Measurements from ENCODE around the gene C2orf42. TPM values are rescaled to one million over a fixed set of nuclear protein-coding genes. Genes with fewer than 3 reads are reported as not detected.

C2orf42 gene
- total and polyA plus RNA-seq, 10 of the 15 experiments (the other 5 are each of a cell fraction or from before 2014, with no cell fraction given), result 5.5 to 19.8 (median 11.5) TPM

- Histone ChIP-seq H3K27ac (ENCODE audit: control insufficient read depth, insufficient read depth) (no peak overlapping the region; the same call in 1 of the 2 replicates), H3K9me3 (replicated peaks; ENCODE audit: control insufficient read depth, insufficient read depth, low read length) (no peaks in the 10 kb centered on the region), H3K4me2 (ENCODE audit: control insufficient read depth, insufficient read depth) (no peak overlapping the region), H3K27me3 (replicated peaks in 1 of 2; ENCODE audit: control insufficient read depth in 2 of 2, insufficient read depth in 2 of 2, low read length in 1 of 2) (no peaks in the 10 kb centered on the region), H3K9ac (ENCODE audit: control insufficient read depth, insufficient read depth, low read length) (no peak overlapping the region), H2AFZ (ENCODE audit: control insufficient read depth, low read depth, low read length) (peak overlapping the region; percentile 42), H3K79me2 (ENCODE audit: control insufficient read depth, insufficient read depth, low read length) (no peaks in the 10 kb centered on the region), H3K4me3 (no peak overlapping the region), H4K20me1 (ENCODE audit: control insufficient read depth, insufficient read depth) (no peaks in the 10 kb centered on the region), H3K36me3 (ENCODE audit: control insufficient read depth in 2 of 2, insufficient read depth in 2 of 2, low read length in 1 of 2) (no peaks in the 10 kb centered on the region), H3K4me1 (ENCODE audit: control insufficient read depth, insufficient read depth, low read length) (peaks cover 21% of the 10 kb centered on the region)
- ATAC-seq, result no peak
- POLR2A ChIA-PET, result interaction anchor here (0.7 to 1.9 kb wide), 4 partner anchors 9 to 420 kb away, joined by 3 to 5 read pairs (median 4); no protein-coding TSS in a partner anchor
- RAD21 ChIA-PET (ENCODE audit: unreplicated experiment), result interaction anchor here (0.7 to 3.1 kb wide), 6 partner anchors 8 to 269 kb away, joined by 3 to 19 read pairs (median 4); partner anchors contain the start of genes C2orf42, MXD1 and SNRPG
- FAIRE-seq, result no peak
- intact Hi-C loops (cut with micrococcal nuclease; ENCODE audit: unreplicated experiment) (no loop called here), in situ Hi-C loops (cut with MboI) (no loop called here)
- SMC1A ChIA-PET (ENCODE audit: uncharacterized antibody, unreplicated experiment), result interaction anchor here (0.6 to 4.3 kb wide), 6 partner anchors 9 to 78 kb away, joined by 3 to 29 read pairs (median 3); no protein-coding TSS in a partner anchor
- TF ChIP-seq NBN (IDR thresholded peaks at IDR 0.05) (no peak), YBX1 (IDR thresholded peaks at IDR 0.05) (no peak), STAT3 (IDR thresholded peaks at IDR 0.05; ENCODE audit: low read depth, low read length) (no peak), NR2C2 (IDR thresholded peaks at IDR 0.05; ENCODE audit: borderline replicate concordance, control insufficient read depth, insufficient read length, low read depth) (no peak)
- no peak for DNase-seq (ENCODE audit: low read depth, low spot score)
- CTCF ChIA-PET, result interaction anchor here (0.6 to 2.0 kb wide), 6 partner anchors 23 to 458 kb away, joined by 3 to 12 read pairs (median 3); no protein-coding TSS in a partner anchor
- WGBS (ENCODE audit: insufficient coverage, insufficient replicate concordance, low lambda C conversion rate, missing lambda C conversion rate), result 63% methylated on average over 4 of the region's 4 CpGs
- no TSS peak for BruUV-seq (replicated peaks)
Measured at GRCh38 chr2:70182689-70183088, 8.1 kb downstream of the C2orf42 start.

GRCh38 chr2:70181363-70181956 lies 9.4 kb downstream of the C2orf42 start:
- peak; percentile 94 for ATAC-seq
- ChIA-PET SMC1A (ENCODE audit: uncharacterized antibody, unreplicated experiment) (interaction anchor here (0.7 to 4.3 kb wide), 14 partner anchors 9 to 457 kb away, joined by 3 to 29 read pairs (median 3); partner anchors contain the start of genes C2orf42 and MXD1), POLR2A (interaction anchor here (0.7 to 1.9 kb wide), 10 partner anchors 9 to 419 kb away, joined by 3 to 21 read pairs (median 4); partner anchors contain the start of genes C2orf42 and PCYOX1), CTCF (interaction anchor here (0.5 to 2.0 kb wide), 10 partner anchors 8 to 457 kb away, joined by 3 to 14 read pairs (median 4); partner anchors contain the start of genes C2orf42 and MXD1), RAD21 (ENCODE audit: unreplicated experiment) (interaction anchor here (1.0 to 3.1 kb wide), 12 partner anchors 10 to 456 kb away, joined by 3 to 19 read pairs (median 5); partner anchors contain the start of genes C2orf42, MXD1 and SNRPG)
- no peak for FAIRE-seq
- H3K9ac ChIP-seq (ENCODE audit: control insufficient read depth, insufficient read depth, low read length), result peak overlapping the region; percentile 63
- peak overlapping the region; percentile 90 for H3K27ac ChIP-seq (ENCODE audit: control insufficient read depth, insufficient read depth)
- peak overlapping the region; percentile 74 for H3K4me2 ChIP-seq (ENCODE audit: control insufficient read depth, insufficient read depth)
- peaks cover 21% of the 10 kb centered on the region for H3K4me1 ChIP-seq (ENCODE audit: control insufficient read depth, insufficient read depth, low read length)
- DNase-seq (ENCODE audit: low read depth, low spot score), result peak; percentile 88
- no peaks in the 10 kb centered on the region for H3K36me3 ChIP-seq (ENCODE audit: control insufficient read depth in 2 of 2, insufficient read depth in 2 of 2, low read length in 1 of 2)
- BruUV-seq (replicated peaks), result no TSS peak
- peak overlapping the region; percentile 18; the same call in 1 of the 2 replicates for H3K4me3 ChIP-seq
- in situ Hi-C loops (cut with MboI) (no loop called here), intact Hi-C loops (cut with micrococcal nuclease; ENCODE audit: unreplicated experiment) (loop anchor here (1.0 to 2.0 kb wide), 2 partner anchors 35 to 39 kb away; no protein-coding TSS in a partner anchor)
- no peaks in the 10 kb centered on the region for H4K20me1 ChIP-seq (ENCODE audit: control insufficient read depth, insufficient read depth)
- under 1% methylated on average over 16 of the region's 16 CpGs for WGBS (ENCODE audit: insufficient coverage, insufficient replicate concordance, low lambda C conversion rate, missing lambda C conversion rate)
- no peaks in the 10 kb centered on the region for H3K79me2 ChIP-seq (ENCODE audit: control insufficient read depth, insufficient read depth, low read length)
- no peaks in the 10 kb centered on the region for H3K27me3 ChIP-seq (replicated peaks in 1 of 2; ENCODE audit: control insufficient read depth in 2 of 2, insufficient read depth in 2 of 2, low read length in 1 of 2)
- H3K9me3 ChIP-seq (replicated peaks; ENCODE audit: control insufficient read depth, insufficient read depth, low read length), result no peaks in the 10 kb centered on the region
- peak overlapping the region; percentile 62 for H2AFZ ChIP-seq (ENCODE audit: control insufficient read depth, low read depth, low read length)
- TF ChIP-seq MEF2A (IDR thresholded peaks at IDR 0.05; ENCODE audit: insufficient read depth, low read depth, low read length), result 0 out of 2 replicates have a peak, but pooled peaks have one; percentile 54
- TF ChIP-seq SIN3A (IDR thresholded peaks at IDR 0.05; ENCODE audit: low read depth, low read length), result no peak
- no peak for TF ChIP-seq NBN (IDR thresholded peaks at IDR 0.05)
- TF ChIP-seq MYB (IDR thresholded peaks at IDR 0.05; ENCODE audit: borderline replicate concordance, low read depth, low read length), result 0 out of 2 replicates have a peak, but pooled peaks have one; percentile 29
- no peak for TF ChIP-seq SREBF1 (IDR thresholded peaks at IDR 0.05; ENCODE audit: low read length)
- no peak for TF ChIP-seq RAD51 (IDR thresholded peaks at IDR 0.05)
- peak; percentile 64 for TF ChIP-seq EED (IDR thresholded peaks at IDR 0.05; ENCODE audit: low read depth)
- no peak for TF ChIP-seq ZNF592 (IDR thresholded peaks at IDR 0.05)
- TF ChIP-seq NFXL1 (IDR thresholded peaks at IDR 0.05; ENCODE audit: borderline replicate concordance), result no peak
- TF ChIP-seq KDM1A (IDR thresholded peaks at IDR 0.05; ENCODE audit: borderline replicate concordance), result no peak
